Fibroblast of gingiva (primary cell): ENCODE data around the gene LDLRAD4.

Source experiments
- DNase-seq: peaks from one replicate; pipeline ENCODE4 v3.0.0-alpha.2; 2011; ENCODE audit warnings: low read depth

The LDLRAD4 gene

GRCh38 chr18:13387855-13388548 is 169.4 kb downstream of the LDLRAD4 start:
- no peak for DNase-seq

- no peak for DNase-seq
Observed at GRCh38 chr18:13388586-13389490, 170.3 kb downstream of the LDLRAD4 start.

GRCh38 chr18:13389491-13390131 is 171.1 kb downstream of the LDLRAD4 start:
- DNase-seq = no peak

GRCh38 chr18:13390196-13390595 is 171.6 kb downstream of the LDLRAD4 start:
- no peak for DNase-seq

- no peak for DNase-seq
Observed at GRCh38 chr18:13390711-13391110, 172.2 kb downstream of the LDLRAD4 start.

GRCh38 chr18:13392029-13392750 is 173.6 kb downstream of the LDLRAD4 start:
- no peak for DNase-seq

- DNase-seq = no peak
Observed at GRCh38 chr18:13392899-13393298, 174.3 kb downstream of the LDLRAD4 start.

GRCh38 chr18:13393338-13393737 is 174.8 kb downstream of the LDLRAD4 start:
- DNase-seq = no peak

- DNase-seq = no peak
Observed at GRCh38 chr18:13394801-13395200, 176.2 kb downstream of the LDLRAD4 start.

GRCh38 chr18:13395577-13395976 is 177.0 kb downstream of the LDLRAD4 start:
- no peak for DNase-seq

GRCh38 chr18:13397504-13398163 is 179.1 kb downstream of the LDLRAD4 start:
- DNase-seq = no peak

- DNase-seq = no peak
Observed at GRCh38 chr18:13398631-13399030, 180.1 kb downstream of the LDLRAD4 start.

- DNase-seq = no peak
Observed at GRCh38 chr18:13399511-13399910, 181.0 kb downstream of the LDLRAD4 start.

GRCh38 chr18:13400636-13401315 is 182.2 kb downstream of the LDLRAD4 start:
- DNase-seq = no peak

GRCh38 chr18:13401404-13401803 is 182.8 kb downstream of the LDLRAD4 start:
- no peak for DNase-seq

- DNase-seq = no peak
Observed at GRCh38 chr18:13401826-13402225, 183.3 kb downstream of the LDLRAD4 start.

GRCh38 chr18:13403786-13404549 is 185.4 kb downstream of the LDLRAD4 start:
- DNase-seq = no peak

- no peak for DNase-seq
Observed at GRCh38 chr18:13405305-13406038, 186.9 kb downstream of the LDLRAD4 start.

- no peak for DNase-seq
Observed at GRCh38 chr18:13406049-13406615, 187.6 kb downstream of the LDLRAD4 start.
